A673 (cell line): ENCODE measurements around the gene EYS. TPM values are rescaled to one million over a fixed set of nuclear protein-coding genes. Genes with fewer than 3 reads are reported as not detected.
A peak's percentile ranks its signal among the peaks of the same experiment; 100 is the strongest.

Experiments used
- BruUV-seq: library from RNA; stranded (reverse); fragments of 400-500 nt; replicated peaks from 2 replicates; lab custom pipeline; 2021; lab: Mats Ljungman, UMichigan
- CTCF ChIA-PET: fragments of 300-600 bp; sonication (Branson Sonifier 250); formaldehyde crosslinking; loops from one replicate; lab custom pipeline; 2022; ENCODE audit warnings: antibody characterized with exemption; lab: Charles Lee
- POLR2A ChIA-PET: fragments of 300-600 bp; sonication (Branson Sonifier 250); formaldehyde crosslinking; loops from one replicate; lab custom pipeline; 2022; ENCODE audit warnings: antibody characterized with exemption; ENCODE audit not compliant: low non-redundant PET; lab: Charles Lee
- DNase-seq: peaks from one replicate; pipeline ENCODE4 v3.0.0-alpha.2; 2015; ENCODE audit warnings: low spot score
- H3K27ac ChIP-seq: fragments of 200-600 bp; sonication (generic); 2 replicates; pipeline ENCODE4 v1.5.1; 2016; ENCODE audit warnings: mixed run types, low read depth, mild to moderate bottlenecking, mixed read lengths, antibody characterized with exemption, low read length; ENCODE audit not compliant: poor library complexity, severe bottlenecking
- H3K27me3 ChIP-seq: fragments of 200-600 bp; sonication (generic); replicated peaks from 2 replicates; pipeline ENCODE4 v1.6.1; 2017; ENCODE audit warnings: mixed run types, low read depth, mild to moderate bottlenecking, mixed read lengths, antibody characterized with exemption, low read length; ENCODE audit not compliant: insufficient read depth, poor library complexity
- H3K36me3 ChIP-seq: fragments of 200-600 bp; sonication (generic); 2 replicates; pipeline ENCODE4 v1.6.1; 2016; ENCODE audit warnings: mixed run types, mild to moderate bottlenecking, mixed read lengths, antibody characterized with exemption, low read length; ENCODE audit not compliant: insufficient read depth, poor library complexity, severe bottlenecking
- H3K4me1 ChIP-seq: fragments of 200-600 bp; sonication (generic); 2 replicates; pipeline ENCODE4 v1.6.1; 2017; ENCODE audit warnings: mixed run types, mild to moderate bottlenecking, mixed read lengths, antibody characterized with exemption, low read length; ENCODE audit not compliant: insufficient read depth, poor library complexity, severe bottlenecking
- H3K4me3 ChIP-seq: fragments of 200-600 bp; sonication (generic); 2 replicates; pipeline ENCODE4 v1.5.1; 2016; ENCODE audit warnings: low read depth, mixed run types, mild to moderate bottlenecking, mixed read lengths, low read length; ENCODE audit not compliant: poor library complexity, severe bottlenecking
- H3K9me3 ChIP-seq: fragments of 200-600 bp; sonication (generic); 2 replicates; pipeline ENCODE4 v1.6.1; 2016; ENCODE audit warnings: mixed run types, low read depth, mild to moderate bottlenecking, mixed read lengths, antibody characterized with exemption, low read length; ENCODE audit not compliant: poor library complexity, severe bottlenecking
- EZH2 ChIP-seq: fragments of 200-600 bp; sonication (generic); IDR thresholded peaks from 2 replicates; pipeline ENCODE4 v1.6.1; 2017; ENCODE audit warnings: borderline replicate concordance, low read depth, mild to moderate bottlenecking, mixed read lengths, antibody characterized with exemption, low read length; ENCODE audit not compliant: poor library complexity, severe bottlenecking
- intact Hi-C: fragments of 100-400 bp; cut with micrococcal nuclease; formaldehyde crosslinking; loops from one replicate; pipeline ENCODE4 v1.10.0; 2022; ENCODE audit not compliant: unreplicated experiment
- total RNA-seq: library from RNA; stranded (reverse); gene quantifications from 2 replicates; pipeline ENCODE4 v1.2.3, GENCODE V29; 2021
- TF ChIP-seq, protein P1 (sequence below): fragments of 300-800, 200-600 bp; sonication (generic); conservative IDR thresholded peaks from 2 replicates; pipeline ENCODE4 v1.5.1; 2017; ENCODE audit warnings: low read depth, mild to moderate bottlenecking, antibody characterized with exemption, low read length, moderate library complexity, mixed read lengths

The EYS gene
- total RNA-seq, 1 experiment from 2014 or later, result 0.47 TPM

GRCh38 chr6:64732888-64733287 is 974.1 kb downstream of the EYS start:
- no peaks in the 10 kb centered on the region for H3K27me3 ChIP-seq
- no peak overlapping the region for H3K4me3 ChIP-seq
- ChIA-PET POLR2A (no interaction called here), CTCF (no interaction called here)
- BruUV-seq, result no TSS peak
- TF ChIP-seq, protein P1, sequence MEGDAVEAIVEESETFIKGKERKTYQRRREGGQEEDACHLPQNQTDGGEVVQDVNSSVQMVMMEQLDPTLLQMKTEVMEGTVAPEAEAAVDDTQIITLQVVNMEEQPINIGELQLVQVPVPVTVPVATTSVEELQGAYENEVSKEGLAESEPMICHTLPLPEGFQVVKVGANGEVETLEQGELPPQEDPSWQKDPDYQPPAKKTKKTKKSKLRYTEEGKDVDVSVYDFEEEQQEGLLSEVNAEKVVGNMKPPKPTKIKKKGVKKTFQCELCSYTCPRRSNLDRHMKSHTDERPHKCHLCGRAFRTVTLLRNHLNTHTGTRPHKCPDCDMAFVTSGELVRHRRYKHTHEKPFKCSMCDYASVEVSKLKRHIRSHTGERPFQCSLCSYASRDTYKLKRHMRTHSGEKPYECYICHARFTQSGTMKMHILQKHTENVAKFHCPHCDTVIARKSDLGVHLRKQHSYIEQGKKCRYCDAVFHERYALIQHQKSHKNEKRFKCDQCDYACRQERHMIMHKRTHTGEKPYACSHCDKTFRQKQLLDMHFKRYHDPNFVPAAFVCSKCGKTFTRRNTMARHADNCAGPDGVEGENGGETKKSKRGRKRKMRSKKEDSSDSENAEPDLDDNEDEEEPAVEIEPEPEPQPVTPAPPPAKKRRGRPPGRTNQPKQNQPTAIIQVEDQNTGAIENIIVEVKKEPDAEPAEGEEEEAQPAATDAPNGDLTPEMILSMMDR, result 0 out of 2 replicates have a peak, but pooled peaks have one; percentile 17
- TF ChIP-seq EZH2, result no peak
- intact Hi-C loops, result no loop called here
- no peaks in the 10 kb centered on the region for H3K9me3 ChIP-seq
- H3K36me3 ChIP-seq, result no peaks in the 10 kb centered on the region
- no peak overlapping the region for H3K27ac ChIP-seq
- no peaks in the 10 kb centered on the region for H3K4me1 ChIP-seq
- no peak for DNase-seq

GRCh38 chr6:64729522-64729921 is 977.5 kb downstream of the EYS start:
- H3K4me3 ChIP-seq, result no peak overlapping the region
- no peaks in the 10 kb centered on the region for H3K27me3 ChIP-seq
- CTCF ChIA-PET, result no interaction called here
- no peaks in the 10 kb centered on the region for H3K4me1 ChIP-seq
- TF ChIP-seq, protein P1, result no peak
- TF ChIP-seq EZH2, result no peak
- no TSS peak for BruUV-seq
- intact Hi-C loops, result no loop called here
- H3K27ac ChIP-seq, result no peak overlapping the region
- DNase-seq, result no peak
- no peaks in the 10 kb centered on the region for H3K36me3 ChIP-seq
- POLR2A ChIA-PET, result no interaction called here
- H3K9me3 ChIP-seq, result no peaks in the 10 kb centered on the region

GRCh38 chr6:64727075-64727474 is 980.0 kb downstream of the EYS start:
- ChIA-PET POLR2A (no interaction called here), CTCF (no interaction called here)
- no peak for TF ChIP-seq EZH2
- TF ChIP-seq, protein P1, result no peak
- H3K4me1 ChIP-seq, result no peaks in the 10 kb centered on the region
- H3K27me3 ChIP-seq, result no peaks in the 10 kb centered on the region
- no peak overlapping the region for H3K27ac ChIP-seq
- H3K9me3 ChIP-seq, result no peaks in the 10 kb centered on the region
- DNase-seq, result no peak
- intact Hi-C loops, result no loop called here
- H3K36me3 ChIP-seq, result no peaks in the 10 kb centered on the region
- no peak overlapping the region for H3K4me3 ChIP-seq
- BruUV-seq, result no TSS peak
